ENCODE data around the gene TCF12. TPM values are rescaled to one million over a fixed set of nuclear protein-coding genes. Genes with fewer than 3 reads are reported as not detected.

TCF12 gene
- total RNA-seq, 1 donor from 2014 or later = 138 TPM

- Histone ChIP-seq H3K4me1 (no peaks in the 10 kb centered on the region), H3K9me3 (no peaks in the 10 kb centered on the region), H3K4me3 (no peak overlapping the region), H3K27ac (no peak overlapping the region), H3K36me3 (no peaks in the 10 kb centered on the region), H3K27me3 (no peaks in the 10 kb centered on the region)
- no peak for DNase-seq (ENCODE audit: extremely low spot score in 2 of 2)
- TF ChIP-seq, protein P1, sequence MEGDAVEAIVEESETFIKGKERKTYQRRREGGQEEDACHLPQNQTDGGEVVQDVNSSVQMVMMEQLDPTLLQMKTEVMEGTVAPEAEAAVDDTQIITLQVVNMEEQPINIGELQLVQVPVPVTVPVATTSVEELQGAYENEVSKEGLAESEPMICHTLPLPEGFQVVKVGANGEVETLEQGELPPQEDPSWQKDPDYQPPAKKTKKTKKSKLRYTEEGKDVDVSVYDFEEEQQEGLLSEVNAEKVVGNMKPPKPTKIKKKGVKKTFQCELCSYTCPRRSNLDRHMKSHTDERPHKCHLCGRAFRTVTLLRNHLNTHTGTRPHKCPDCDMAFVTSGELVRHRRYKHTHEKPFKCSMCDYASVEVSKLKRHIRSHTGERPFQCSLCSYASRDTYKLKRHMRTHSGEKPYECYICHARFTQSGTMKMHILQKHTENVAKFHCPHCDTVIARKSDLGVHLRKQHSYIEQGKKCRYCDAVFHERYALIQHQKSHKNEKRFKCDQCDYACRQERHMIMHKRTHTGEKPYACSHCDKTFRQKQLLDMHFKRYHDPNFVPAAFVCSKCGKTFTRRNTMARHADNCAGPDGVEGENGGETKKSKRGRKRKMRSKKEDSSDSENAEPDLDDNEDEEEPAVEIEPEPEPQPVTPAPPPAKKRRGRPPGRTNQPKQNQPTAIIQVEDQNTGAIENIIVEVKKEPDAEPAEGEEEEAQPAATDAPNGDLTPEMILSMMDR (IDR thresholded peaks at IDR 0.05) = no peak
- no peak for TF ChIP-seq POLR2AphosphoS5 (IDR thresholded peaks at IDR 0.05; ENCODE audit: insufficient read depth in 1 of 2, low read depth in 1 of 2)
- no peak for TF ChIP-seq POLR2A (IDR thresholded peaks at IDR 0.05)
- intact Hi-C loops (cut with DNase I) = no loop called here
These were observed 107.0 kb downstream of the TCF12 start for GRCh38 chr15:57025264-57025926.

- Histone ChIP-seq H3K27ac (no peak overlapping the region), H3K4me3 (no peak overlapping the region), H3K9me3 (no peaks in the 10 kb centered on the region), H3K4me1 (peaks cover 4% of the 10 kb centered on the region), H3K36me3 (no peaks in the 10 kb centered on the region), H3K27me3 (no peaks in the 10 kb centered on the region)
- TF ChIP-seq, protein P1 (IDR thresholded peaks at IDR 0.05) = no peak
- TF ChIP-seq POLR2AphosphoS5 (IDR thresholded peaks at IDR 0.05; ENCODE audit: insufficient read depth in 1 of 2, low read depth in 1 of 2) = no peak
- TF ChIP-seq POLR2A (IDR thresholded peaks at IDR 0.05) = no peak
- DNase-seq (ENCODE audit: extremely low spot score in 2 of 2) = no peak
- intact Hi-C loops (cut with DNase I) = no loop called here
These were observed 107.7 kb downstream of the TCF12 start for GRCh38 chr15:57026016-57026592.

DNA sequence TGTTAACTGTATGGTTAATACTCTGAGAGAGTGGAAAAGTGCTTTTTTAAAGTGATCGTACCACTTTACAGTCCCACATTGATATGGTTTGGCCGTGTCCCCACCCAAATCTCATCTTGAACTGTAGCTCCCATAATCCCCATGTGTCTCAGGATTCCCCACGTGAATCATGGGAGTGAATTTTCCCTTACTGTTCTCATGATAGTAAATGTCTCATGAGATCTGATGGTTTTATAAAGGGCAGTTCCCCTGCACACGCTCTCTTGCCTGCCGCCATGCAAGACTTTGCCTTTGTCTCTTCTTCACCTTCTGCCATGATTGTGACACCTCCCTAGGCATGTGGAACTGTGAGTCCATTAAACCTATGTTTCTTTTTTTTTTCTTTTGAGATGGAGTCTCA is 109.2 kb downstream of the TCF12 start:
- no peak for DNase-seq (ENCODE audit: extremely low spot score in 2 of 2)
- Histone ChIP-seq H3K27me3 (no peaks in the 10 kb centered on the region), H3K9me3 (no peaks in the 10 kb centered on the region), H3K4me3 (no peak overlapping the region), H3K4me1 (peaks cover 17% of the 10 kb centered on the region), H3K36me3 (no peaks in the 10 kb centered on the region), H3K27ac (no peak overlapping the region)
- intact Hi-C loops (cut with DNase I) = no loop called here
- TF ChIP-seq, protein P1 (IDR thresholded peaks at IDR 0.05) = no peak
- TF ChIP-seq POLR2A (IDR thresholded peaks at IDR 0.05) (no peak), POLR2AphosphoS5 (IDR thresholded peaks at IDR 0.05; ENCODE audit: insufficient read depth in 1 of 2, low read depth in 1 of 2) (no peak)

DNA sequence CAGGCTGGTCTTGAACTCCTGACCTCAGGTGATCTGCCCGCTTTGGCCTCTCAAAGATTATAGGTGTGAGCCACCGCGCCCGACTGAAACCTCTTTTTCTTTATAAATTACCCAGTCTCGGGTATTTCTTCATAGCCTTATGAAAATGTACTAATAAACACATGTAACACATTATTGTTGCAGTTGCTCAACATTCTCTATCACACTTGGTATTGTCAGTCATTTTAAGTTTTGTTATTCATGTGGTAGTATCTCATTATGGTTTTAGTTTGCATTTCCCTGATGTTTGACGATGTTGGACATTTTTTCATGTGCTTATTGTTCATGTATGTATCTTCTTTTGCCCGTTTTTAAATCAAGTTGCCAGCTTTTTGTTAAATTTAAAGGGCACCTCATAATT is 109.7 kb downstream of the TCF12 start:
- intact Hi-C loops (cut with DNase I) = no loop called here
- Histone ChIP-seq H3K4me3 (no peak overlapping the region), H3K27ac (no peak overlapping the region), H3K4me1 (peaks cover 17% of the 10 kb centered on the region), H3K27me3 (no peaks in the 10 kb centered on the region), H3K9me3 (no peaks in the 10 kb centered on the region), H3K36me3 (no peaks in the 10 kb centered on the region)
- no peak for TF ChIP-seq POLR2A (IDR thresholded peaks at IDR 0.05)
- TF ChIP-seq, protein P1 (IDR thresholded peaks at IDR 0.05) = no peak
- no peak for TF ChIP-seq POLR2AphosphoS5 (IDR thresholded peaks at IDR 0.05; ENCODE audit: insufficient read depth in 1 of 2, low read depth in 1 of 2)
- DNase-seq (ENCODE audit: extremely low spot score in 2 of 2) = no peak

- H3K4me3 ChIP-seq = no peak overlapping the region
- H3K27me3 ChIP-seq = no peaks in the 10 kb centered on the region
- no peaks in the 10 kb centered on the region for H3K36me3 ChIP-seq
- DNase-seq (ENCODE audit: extremely low spot score in 2 of 2) = no peak
- peaks cover 17% of the 10 kb centered on the region for H3K4me1 ChIP-seq
- no peak overlapping the region for H3K27ac ChIP-seq
- no peaks in the 10 kb centered on the region for H3K9me3 ChIP-seq
- intact Hi-C loops (cut with DNase I) = no loop called here
- TF ChIP-seq POLR2AphosphoS5 (IDR thresholded peaks at IDR 0.05; ENCODE audit: insufficient read depth in 1 of 2, low read depth in 1 of 2) (no peak), POLR2A (IDR thresholded peaks at IDR 0.05) (no peak)
- TF ChIP-seq, protein P1 (IDR thresholded peaks at IDR 0.05) = no peak
These were observed 111.6 kb downstream of the TCF12 start for GRCh38 chr15:57030011-57030410.
